Liver (tissue), 3 donors: ENCODE measurements around the gene CCDC92B.

Experiments used
- CTCF ChIP-seq: fragments of 150-350 bp; IDR thresholded peaks from 2 replicates; pipeline ENCODE4 v1.5.1; 2017; ENCODE audit warnings: improper control_type of control experiment, low read depth, low read length; ENCODE audit not compliant: missing input control
- NR2F2 ChIP-seq: IDR thresholded peaks from 2 replicates; pipeline ENCODE4 v1.6.1; 2016; ENCODE audit warnings: antibody characterized with exemption
- RXRA ChIP-seq, 2 donors: IDR thresholded peaks; 2 replicates each; pipeline ENCODE4 v1.6.1; 2017 to 2018; ENCODE audit warnings: antibody characterized with exemption in 2 of 2, mild to moderate bottlenecking in 1 of 2
- YY1 ChIP-seq: IDR thresholded peaks from 2 replicates; pipeline ENCODE4 v1.6.1; 2016; ENCODE audit warnings: antibody characterized with exemption, mild to moderate bottlenecking
- donor health status: healthy.
- donor health status: healthy.

- TF ChIP-seq RXRA (IDR thresholded peaks at IDR 0.05) (no peak), YY1 (no peak), CTCF (no peak), NR2F2 (no peak)
Measured at GRCh38 chr17:2758870-2759269, 9.4 kb upstream of the CCDC92B start.
